ENCODE measurements around the gene PDZD7. TPM values are rescaled to one million over a fixed set of nuclear protein-coding genes. Genes with fewer than 3 reads are reported as not detected.

Gene PDZD7
- total RNA-seq, 6 experiments from 2014 or later = 1.1 to 1.9 (median 1.2) TPM

DNA sequence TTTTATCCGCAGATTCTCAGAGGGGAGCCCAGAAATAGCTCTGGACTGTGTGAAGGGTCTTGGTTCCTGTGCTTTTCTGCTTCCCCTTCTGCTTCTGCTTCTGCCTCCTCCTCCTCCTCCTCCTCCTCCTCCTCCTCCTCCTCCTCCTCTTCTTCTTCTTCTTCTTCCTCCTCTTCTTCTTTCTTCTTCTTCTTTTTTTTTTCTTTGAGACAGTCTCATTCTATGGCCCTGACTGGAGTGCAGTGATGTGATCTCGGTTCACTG is 11.6 kb downstream of the PDZD7 start:
- H3K4me1 Mint-ChIP-seq (ENCODE audit: low read depth) = peaks cover 21% of the 10 kb centered on the region
- H3K4me3 Mint-ChIP-seq = no peak overlapping the region
- DNase-seq = no peak
- H3K27ac Mint-ChIP-seq = no peak overlapping the region
- H3K36me3 Mint-ChIP-seq (ENCODE audit: low read depth) = no peaks in the 10 kb centered on the region
- TF ChIP-seq, protein P1, sequence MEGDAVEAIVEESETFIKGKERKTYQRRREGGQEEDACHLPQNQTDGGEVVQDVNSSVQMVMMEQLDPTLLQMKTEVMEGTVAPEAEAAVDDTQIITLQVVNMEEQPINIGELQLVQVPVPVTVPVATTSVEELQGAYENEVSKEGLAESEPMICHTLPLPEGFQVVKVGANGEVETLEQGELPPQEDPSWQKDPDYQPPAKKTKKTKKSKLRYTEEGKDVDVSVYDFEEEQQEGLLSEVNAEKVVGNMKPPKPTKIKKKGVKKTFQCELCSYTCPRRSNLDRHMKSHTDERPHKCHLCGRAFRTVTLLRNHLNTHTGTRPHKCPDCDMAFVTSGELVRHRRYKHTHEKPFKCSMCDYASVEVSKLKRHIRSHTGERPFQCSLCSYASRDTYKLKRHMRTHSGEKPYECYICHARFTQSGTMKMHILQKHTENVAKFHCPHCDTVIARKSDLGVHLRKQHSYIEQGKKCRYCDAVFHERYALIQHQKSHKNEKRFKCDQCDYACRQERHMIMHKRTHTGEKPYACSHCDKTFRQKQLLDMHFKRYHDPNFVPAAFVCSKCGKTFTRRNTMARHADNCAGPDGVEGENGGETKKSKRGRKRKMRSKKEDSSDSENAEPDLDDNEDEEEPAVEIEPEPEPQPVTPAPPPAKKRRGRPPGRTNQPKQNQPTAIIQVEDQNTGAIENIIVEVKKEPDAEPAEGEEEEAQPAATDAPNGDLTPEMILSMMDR (IDR thresholded peaks at IDR 0.05) = no peak
- peaks cover 14% of the 10 kb centered on the region for H3K27me3 Mint-ChIP-seq (ENCODE audit: insufficient read depth)
- no peaks in the 10 kb centered on the region for H3K9me3 Mint-ChIP-seq

DNA sequence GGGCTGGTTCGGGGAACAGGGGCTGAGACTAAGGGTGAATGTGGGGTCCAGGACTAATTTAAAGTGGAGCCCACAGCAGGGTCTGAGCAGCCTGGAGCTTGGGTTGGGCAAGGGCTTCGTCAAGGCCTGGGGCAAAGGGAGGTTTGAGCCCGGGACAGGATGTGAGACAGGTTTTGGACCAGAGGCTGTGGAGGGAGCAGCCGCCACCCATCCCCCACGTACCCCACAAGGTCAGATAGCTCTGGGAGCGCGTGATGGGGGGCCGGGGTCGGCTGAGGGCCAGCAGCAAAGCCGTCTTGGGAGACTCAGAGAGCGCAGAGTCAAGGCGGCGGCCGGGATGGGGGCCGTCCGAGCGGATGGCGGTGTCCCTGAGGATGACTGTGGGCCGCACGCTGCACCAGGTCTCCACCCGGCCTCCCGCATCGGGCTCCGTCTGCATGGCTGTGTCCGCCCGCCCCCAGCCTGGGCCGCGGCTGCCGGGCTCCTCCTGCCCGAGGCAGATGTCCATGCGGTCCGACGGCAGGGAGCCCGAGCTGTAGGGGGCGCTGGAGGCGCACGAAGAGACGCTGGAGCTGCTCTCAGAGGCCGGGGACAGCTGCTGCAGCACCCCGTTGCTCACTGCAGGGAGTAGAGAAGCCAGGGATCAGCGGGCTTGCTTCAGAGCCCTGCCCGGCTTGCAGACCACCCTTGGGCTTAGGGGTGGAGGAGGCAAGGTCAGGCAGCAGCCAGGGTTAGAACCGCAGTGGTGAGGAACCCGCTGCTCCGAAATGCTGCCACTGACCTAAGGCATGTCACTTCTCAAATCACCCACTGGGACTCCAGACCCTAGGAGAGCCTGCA is 12.1 kb downstream of the PDZD7 start:
- H3K27ac Mint-ChIP-seq = no peak overlapping the region
- no peaks in the 10 kb centered on the region for H3K9me3 Mint-ChIP-seq
- no peak overlapping the region for H3K4me3 Mint-ChIP-seq
- no peaks in the 10 kb centered on the region for H3K36me3 Mint-ChIP-seq (ENCODE audit: low read depth)
- DNase-seq = peak; percentile 51
- TF ChIP-seq, protein P1 (IDR thresholded peaks at IDR 0.05) = peak; percentile 77
- peaks cover 26% of the 10 kb centered on the region for H3K4me1 Mint-ChIP-seq (ENCODE audit: low read depth)
- peaks cover 14% of the 10 kb centered on the region for H3K27me3 Mint-ChIP-seq (ENCODE audit: insufficient read depth)

DNA sequence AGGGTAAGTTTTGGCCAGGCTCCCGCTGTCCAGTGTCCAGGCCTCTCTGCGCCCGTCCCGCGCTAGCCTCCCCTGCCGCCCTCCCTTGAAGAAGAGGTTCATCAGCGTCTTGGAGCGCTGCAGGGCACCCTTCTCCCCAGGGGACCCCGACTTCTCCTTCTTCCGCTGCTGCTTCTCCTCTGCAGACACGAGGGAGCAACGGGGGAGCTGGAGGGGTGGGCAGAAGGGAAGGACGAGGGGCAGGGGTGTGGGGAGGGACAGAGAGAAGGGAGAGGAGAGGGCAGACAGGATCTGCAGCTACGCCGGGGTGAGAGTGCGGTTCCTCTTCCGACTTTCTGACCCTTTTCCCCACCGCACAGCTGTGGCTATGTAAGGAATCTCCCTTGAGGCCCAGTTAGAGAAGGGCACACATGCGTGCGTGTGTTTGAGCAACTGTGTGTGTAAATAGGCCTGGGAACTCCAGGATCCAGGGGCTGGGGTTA is 12.8 kb downstream of the PDZD7 start:
- no peak overlapping the region for H3K4me3 Mint-ChIP-seq

DNA sequence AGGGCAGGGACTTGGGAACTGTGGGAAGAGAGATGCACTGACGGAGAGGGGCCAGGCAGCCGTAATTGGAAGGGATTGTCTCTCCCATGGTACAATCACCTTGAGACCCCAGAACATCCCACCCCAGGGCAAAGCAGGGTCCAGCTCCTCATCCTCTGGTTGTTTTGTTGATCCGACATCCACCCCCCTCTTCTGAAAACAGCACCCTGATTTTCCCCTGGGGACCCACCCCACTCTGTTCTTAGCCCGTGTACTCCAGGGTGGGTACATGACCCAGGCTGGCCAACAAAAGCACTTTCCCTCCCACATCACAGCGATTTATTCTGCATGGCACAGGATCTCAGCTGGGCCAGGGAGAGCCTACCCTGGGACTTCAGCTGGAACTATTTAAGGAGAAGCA is 14.1 kb downstream of the PDZD7 start:
- TF ChIP-seq, protein P1 (IDR thresholded peaks at IDR 0.05) = no peak
- DNase-seq = no peak
- H3K9me3 Mint-ChIP-seq = no peaks in the 10 kb centered on the region
- H3K27me3 Mint-ChIP-seq (ENCODE audit: insufficient read depth) = peaks cover 12% of the 10 kb centered on the region
- no peak overlapping the region for H3K4me3 Mint-ChIP-seq
- H3K4me1 Mint-ChIP-seq (ENCODE audit: low read depth) = peaks cover 41% of the 10 kb centered on the region
- no peaks in the 10 kb centered on the region for H3K36me3 Mint-ChIP-seq (ENCODE audit: low read depth)
- H3K27ac Mint-ChIP-seq = no peak overlapping the region

More for the DNA sequence above, 12.8 kb downstream of the PDZD7 start:
- TF ChIP-seq, protein P1 (IDR thresholded peaks at IDR 0.05) = no peak
- H3K27me3 Mint-ChIP-seq (ENCODE audit: insufficient read depth) = peaks cover 12% of the 10 kb centered on the region
- no peak overlapping the region for H3K27ac Mint-ChIP-seq
- H3K4me1 Mint-ChIP-seq (ENCODE audit: low read depth) = peaks cover 31% of the 10 kb centered on the region
- H3K9me3 Mint-ChIP-seq = no peaks in the 10 kb centered on the region
- no peaks in the 10 kb centered on the region for H3K36me3 Mint-ChIP-seq (ENCODE audit: low read depth)
- DNase-seq = no peak

DNA sequence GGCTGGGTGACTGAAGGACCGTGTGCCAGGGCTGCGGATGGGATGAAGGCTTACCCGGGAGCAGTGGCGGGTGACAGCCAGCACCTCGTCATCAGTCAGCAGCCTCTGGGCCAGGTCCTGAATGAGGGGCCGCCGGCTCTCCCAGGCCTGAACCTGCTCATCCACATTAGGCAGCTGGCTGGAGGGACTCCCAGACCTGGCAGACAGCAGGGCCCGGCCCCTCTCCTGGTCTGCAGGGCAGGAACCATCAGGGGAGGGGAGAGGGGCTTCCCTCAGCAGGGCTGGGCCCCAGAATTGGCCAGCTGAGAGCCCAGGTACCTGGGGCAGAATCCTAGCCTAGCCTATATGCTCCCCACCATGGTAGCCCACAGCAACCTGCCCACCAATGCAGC is 15.4 kb downstream of the PDZD7 start:
- peaks cover 41% of the 10 kb centered on the region for H3K4me1 Mint-ChIP-seq (ENCODE audit: low read depth)
- no peaks in the 10 kb centered on the region for H3K36me3 Mint-ChIP-seq (ENCODE audit: low read depth)
- no peak overlapping the region for H3K4me3 Mint-ChIP-seq
- no peaks in the 10 kb centered on the region for H3K9me3 Mint-ChIP-seq
- H3K27ac Mint-ChIP-seq = peak overlapping the region; percentile 83
- DNase-seq = no peak
- TF ChIP-seq, protein P1 (IDR thresholded peaks at IDR 0.05) = no peak
- peaks cover 9% of the 10 kb centered on the region for H3K27me3 Mint-ChIP-seq (ENCODE audit: insufficient read depth)
